HG03097 (cell line): ENCODE data around the gene SMARCC2.
"Not testable (repeated sequence)": the region's sequence is repeated elsewhere in the genome, so short reads cannot be mapped to it uniquely, and the experiment has no call there.

Experiments used
- ATAC-seq: cut with Tn5 transposase; IDR thresholded peaks from one replicate; pipeline ENCODE4 v1.9.1; 2021; ENCODE audit not compliant: unreplicated experiment, low FRiP score

Gene SMARCC2

GRCh38 chr12:56213878-56214277, 24.6 kb upstream of the SMARCC2 start:
- ATAC-seq, result no peak

GRCh38 chr12:56212361-56212760, 23.1 kb upstream of the SMARCC2 start:
- ATAC-seq, result no peak

GRCh38 chr12:56208006-56208405, 18.7 kb upstream of the SMARCC2 start:
- ATAC-seq, result no peak

GRCh38 chr12:56206452-56207166, 17.3 kb upstream of the SMARCC2 start:
- ATAC-seq, result no peak

- no peak for ATAC-seq
These were observed 16.2 kb upstream of the SMARCC2 start for GRCh38 chr12:56205445-56205844.

GRCh38 chr12:56204275-56204674, 15.0 kb upstream of the SMARCC2 start:
- ATAC-seq, result no peak

GRCh38 chr12:56202838-56203237, 13.6 kb upstream of the SMARCC2 start:
- no peak for ATAC-seq

GRCh38 chr12:56202366-56202765, 13.1 kb upstream of the SMARCC2 start:
- ATAC-seq, result no peak

- no peak for ATAC-seq
These were observed 9.6 kb upstream of the SMARCC2 start for GRCh38 chr12:56198836-56199235.

- ATAC-seq, result no peak
These were observed 8.8 kb upstream of the SMARCC2 start for GRCh38 chr12:56197921-56198635.

- not testable (repeated sequence) for ATAC-seq
These were observed 7.7 kb upstream of the SMARCC2 start for GRCh38 chr12:56196818-56197550.

- ATAC-seq, result no peak
These were observed 3.8 kb upstream of the SMARCC2 start for GRCh38 chr12:56193025-56193578.

GRCh38 chr12:56192582-56192981, 3.3 kb upstream of the SMARCC2 start:
- ATAC-seq, result no peak

GRCh38 chr12:56190695-56191155, 1.4 kb upstream of the SMARCC2 start:
- no peak for ATAC-seq

- peak; percentile 42 for ATAC-seq
These were observed 823 bp upstream of the SMARCC2 start for GRCh38 chr12:56189918-56190694.

- ATAC-seq, result no peak
These were observed 545 bp downstream of the SMARCC2 start for GRCh38 chr12:56188778-56189098.

GRCh38 chr12:56188131-56188777, 1.0 kb downstream of the SMARCC2 start:
- ATAC-seq, result no peak

GRCh38 chr12:56186957-56187356, 2.3 kb downstream of the SMARCC2 start:
- ATAC-seq, result no peak

- ATAC-seq, result no peak
These were observed 10.9 kb downstream of the SMARCC2 start for GRCh38 chr12:56178347-56178746.

GRCh38 chr12:56172839-56173238, 16.4 kb downstream of the SMARCC2 start:
- ATAC-seq, result no peak
